SH-SY5Y (cell line): ENCODE results near the gene SH2D5.

Source experiments
- GATA2 ChIP-seq: IDR thresholded peaks from 2 replicates; pipeline ENCODE4 v1.6.1; 2011; ENCODE audit warnings: mild to moderate bottlenecking, low read depth, low read length
- GATA3 ChIP-seq: IDR thresholded peaks from 2 replicates; pipeline ENCODE4 v1.6.1; 2011; ENCODE audit warnings: low read depth, mild to moderate bottlenecking, low read length, moderate library complexity

DNA sequence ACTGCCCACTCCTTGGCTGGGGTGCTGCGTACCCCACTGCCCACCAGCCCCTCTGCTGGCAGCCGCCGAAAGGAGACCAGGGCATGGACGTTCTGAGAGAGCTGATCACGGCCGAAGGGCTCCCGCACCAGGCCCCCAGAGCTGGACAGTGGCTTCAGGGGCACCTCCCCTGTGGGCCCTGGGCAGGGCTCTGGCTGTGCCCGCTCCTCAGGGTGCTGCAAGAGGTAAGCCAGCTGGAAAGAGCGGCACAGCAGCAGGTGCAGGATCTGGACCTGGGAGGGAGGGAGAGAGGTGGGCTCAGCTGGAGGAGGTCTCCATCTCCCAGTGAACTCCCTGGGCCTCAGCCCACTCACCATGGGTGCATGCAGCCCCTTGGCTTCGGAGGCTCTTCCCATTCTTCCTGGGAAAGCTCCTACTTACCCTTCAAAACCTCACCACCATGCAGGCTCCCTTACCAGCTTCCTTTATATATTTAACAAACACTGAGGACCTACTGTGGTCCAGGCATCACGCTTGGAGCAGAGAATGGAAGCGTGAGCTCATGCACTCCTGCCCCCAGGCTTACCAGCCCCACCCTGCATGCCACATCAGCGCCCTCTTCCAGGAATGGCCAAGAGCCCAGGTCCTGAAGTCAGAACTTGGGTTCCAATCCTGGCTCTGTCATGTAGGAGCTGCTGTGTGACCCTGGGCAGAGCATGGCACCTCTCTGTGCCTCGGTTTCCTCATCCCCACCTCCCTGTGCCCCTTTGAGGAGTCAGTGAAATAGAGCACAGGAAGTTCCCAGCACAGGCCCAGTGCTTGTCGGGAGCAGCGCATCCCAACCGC is 7.9 kb downstream of the SH2D5 start:
- TF ChIP-seq GATA2 (no peak), GATA3 (no peak)
